ENCODE results near the gene AHDC1.

DNA sequence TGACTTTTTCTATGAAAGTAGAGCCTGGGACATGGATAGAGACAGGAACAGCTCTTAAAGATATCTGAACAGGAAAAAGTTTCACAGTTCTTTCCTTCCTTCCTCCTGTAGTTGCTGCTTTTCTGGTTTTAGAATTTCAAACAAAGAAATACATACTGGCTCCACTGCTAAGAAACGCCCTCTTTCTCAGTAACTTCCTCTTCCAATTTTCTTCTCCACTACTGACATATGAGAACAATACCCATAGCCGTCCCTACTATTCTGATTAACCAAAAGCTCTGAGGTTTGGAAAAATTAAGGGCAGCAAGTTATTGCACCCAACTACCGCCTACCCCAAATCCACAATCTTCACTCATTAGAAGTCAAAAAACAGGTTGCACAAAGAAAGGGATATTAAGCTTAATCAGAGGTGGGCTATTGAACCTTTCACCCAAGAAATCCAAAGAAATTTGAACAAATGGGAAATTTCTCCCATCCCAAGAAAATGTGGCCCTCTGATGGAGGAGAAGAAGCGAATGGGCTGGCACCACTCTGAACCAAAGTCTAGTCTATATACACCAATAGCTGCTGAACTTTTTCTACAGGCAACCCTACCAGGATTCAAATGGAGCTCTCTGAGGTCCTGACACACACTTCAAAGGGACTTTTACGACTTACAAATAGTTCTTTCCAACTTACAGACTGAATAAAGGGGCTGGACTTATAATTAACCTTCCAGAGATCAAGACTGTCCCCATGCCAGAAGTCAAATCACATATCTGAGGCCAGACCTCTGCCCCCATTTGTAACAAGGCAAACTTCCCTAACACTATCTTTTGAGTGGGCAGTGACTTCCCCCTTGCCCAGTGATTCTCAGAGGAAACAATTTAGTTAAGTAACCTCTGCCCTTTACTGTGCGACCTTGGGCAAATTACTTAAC is 115.7 kb downstream of the AHDC1 start:
- TF ChIP-seq, protein P1, sequence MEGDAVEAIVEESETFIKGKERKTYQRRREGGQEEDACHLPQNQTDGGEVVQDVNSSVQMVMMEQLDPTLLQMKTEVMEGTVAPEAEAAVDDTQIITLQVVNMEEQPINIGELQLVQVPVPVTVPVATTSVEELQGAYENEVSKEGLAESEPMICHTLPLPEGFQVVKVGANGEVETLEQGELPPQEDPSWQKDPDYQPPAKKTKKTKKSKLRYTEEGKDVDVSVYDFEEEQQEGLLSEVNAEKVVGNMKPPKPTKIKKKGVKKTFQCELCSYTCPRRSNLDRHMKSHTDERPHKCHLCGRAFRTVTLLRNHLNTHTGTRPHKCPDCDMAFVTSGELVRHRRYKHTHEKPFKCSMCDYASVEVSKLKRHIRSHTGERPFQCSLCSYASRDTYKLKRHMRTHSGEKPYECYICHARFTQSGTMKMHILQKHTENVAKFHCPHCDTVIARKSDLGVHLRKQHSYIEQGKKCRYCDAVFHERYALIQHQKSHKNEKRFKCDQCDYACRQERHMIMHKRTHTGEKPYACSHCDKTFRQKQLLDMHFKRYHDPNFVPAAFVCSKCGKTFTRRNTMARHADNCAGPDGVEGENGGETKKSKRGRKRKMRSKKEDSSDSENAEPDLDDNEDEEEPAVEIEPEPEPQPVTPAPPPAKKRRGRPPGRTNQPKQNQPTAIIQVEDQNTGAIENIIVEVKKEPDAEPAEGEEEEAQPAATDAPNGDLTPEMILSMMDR (conservative IDR thresholded peaks at IDR 0.05 in 1 of 2, IDR thresholded peaks at IDR 0.05 in 1 of 2; ENCODE audit: low read depth in 1 of 2, low read length in 2 of 2) = no peak
- TF ChIP-seq EZH2 (IDR thresholded peaks at IDR 0.05; ENCODE audit: low read length, missing control alignments) = no peak

All from fibroblast of lung (primary cell).